Posterior vena cava (tissue), 2 donors: ENCODE data around the gene MGAT3. TPM values are rescaled to one million over a fixed set of nuclear protein-coding genes. Genes with fewer than 3 reads are reported as not detected.

Experiments used
- DNase-seq: peaks from one replicate; pipeline ENCODE4 v3.0.0-alpha.2; 2020; ENCODE audit warnings: low spot score
- intact Hi-C, 2 donors: fragments of 100-400 bp; cut with DNase I; formaldehyde crosslinking; loops; one replicate each; pipeline versions ENCODE4 v1.14.1 to v1.14.2; 2022 to 2023
- total RNA-seq, 2 donors: library from RNA; stranded (reverse); fragmentation: NEBNext Ultra II Directional; extraction: Animal tissue kit (Norgen Biotek cat#: 25700); gene quantifications; one replicate each; pipeline ENCODE4 v1.2.1, GENCODE V29; 2021
- donor health status: DM: yes; HTN: yes; CAD: no.
- donor health status: DM: yes; HTN: yes; CAD: no.

Gene MGAT3
- total RNA-seq, 2 donors from 2014 or later: 2.3 to 3.2 TPM

GRCh38 chr22:39480557-39480956 is 23.7 kb downstream of the MGAT3 start:
- no peak for DNase-seq
- intact Hi-C loops: no loop called here

GRCh38 chr22:39481054-39481453 is 24.2 kb downstream of the MGAT3 start:
- intact Hi-C loops: no loop called here

GRCh38 chr22:39481595-39481994 is 24.8 kb downstream of the MGAT3 start:
- DNase-seq: no peak
- intact Hi-C loops: no loop called here

More at GRCh38 chr22:39481054-39481453, 24.2 kb downstream of the MGAT3 start:
- DNase-seq: no peak

- intact Hi-C loops: no loop called here
- DNase-seq: no peak
Measured at GRCh38 chr22:39482768-39483167, 26.0 kb downstream of the MGAT3 start.

- DNase-seq: no peak
Measured at GRCh38 chr22:39486951-39487825, 30.4 kb downstream of the MGAT3 start.

GRCh38 chr22:39487826-39488520 is 31.2 kb downstream of the MGAT3 start:
- DNase-seq: no peak
- intact Hi-C loops: no loop called here

More at GRCh38 chr22:39486951-39487825, 30.4 kb downstream of the MGAT3 start:
- intact Hi-C loops: no loop called here

GRCh38 chr22:39488563-39489083 is 31.8 kb downstream of the MGAT3 start:
- intact Hi-C loops: no loop called here

GRCh38 chr22:39489094-39490068 is 32.6 kb downstream of the MGAT3 start:
- intact Hi-C loops: loop anchor here in 1 of 2 donors (5.0 kb wide), 1 partner anchor 43 kb away; the partner anchor contains the start of gene RPS19BP1

More at GRCh38 chr22:39488563-39489083, 31.8 kb downstream of the MGAT3 start:
- no peak for DNase-seq

GRCh38 chr22:39490135-39490798 is 33.5 kb downstream of the MGAT3 start:
- intact Hi-C loops: loop anchor here in 1 of 2 donors (5.0 kb wide), 1 partner anchor 42 kb away; the partner anchor contains the start of gene RPS19BP1
- peak; percentile 94 for DNase-seq

More at GRCh38 chr22:39489094-39490068, 32.6 kb downstream of the MGAT3 start:
- no peak for DNase-seq

GRCh38 chr22:39490966-39491680 is 34.3 kb downstream of the MGAT3 start:
- DNase-seq: no peak
- intact Hi-C loops: loop anchor here in 1 of 2 donors (5.0 kb wide), 1 partner anchor 41 kb away; the partner anchor contains the start of gene RPS19BP1

- intact Hi-C loops: loop anchor here in 1 of 2 donors (5.0 kb wide), 1 partner anchor 41 kb away; the partner anchor contains the start of gene RPS19BP1
- no peak for DNase-seq
Measured at GRCh38 chr22:39491696-39492095, 34.9 kb downstream of the MGAT3 start.

GRCh38 chr22:39492186-39492585 is 35.4 kb downstream of the MGAT3 start:
- no peak for DNase-seq
- intact Hi-C loops: loop anchor here in 1 of 2 donors (5.0 kb wide), 1 partner anchor 40 kb away; the partner anchor contains the start of gene RPS19BP1

- intact Hi-C loops: loop anchor here in 1 of 2 donors (5.0 kb wide), 1 partner anchor 39 kb away; the partner anchor contains the start of gene RPS19BP1
- DNase-seq: no peak
Measured at GRCh38 chr22:39493759-39494158, 36.9 kb downstream of the MGAT3 start.

GRCh38 chr22:39494471-39495120 is 37.8 kb downstream of the MGAT3 start:
- no peak for DNase-seq
- intact Hi-C loops: loop anchor here in 1 of 2 donors (5.0 kb wide), 1 partner anchor 38 kb away; the partner anchor contains the start of gene RPS19BP1

GRCh38 chr22:39496131-39496838 is 39.5 kb downstream of the MGAT3 start:
- intact Hi-C loops: no loop called here
- peak; percentile 91 for DNase-seq

- intact Hi-C loops: no loop called here
- DNase-seq: no peak
Measured at GRCh38 chr22:39497429-39497828, 40.6 kb downstream of the MGAT3 start.
